Lower lobe of right lung (tissue), 2 donors: ENCODE data around the gene SORCS2. TPM values are rescaled to one million over a fixed set of nuclear protein-coding genes. Genes with fewer than 3 reads are reported as not detected.

Experiments
- ATAC-seq, 2 donors: fragments of 200-7000 bp; cut with Tn5 transposase; one replicate each; pipeline ENCODE4 v1.9.1; 2020 to 2022; ENCODE audit warnings: mild to moderate bottlenecking in 2 of 2, moderate library complexity in 2 of 2
- DNase-seq: peaks from one replicate; pipeline ENCODE4 v3.0.0-alpha.2; 2020
- H3K27ac ChIP-seq: fragments of 200-600 bp; one replicate; pipeline ENCODE4 v1.8.0; 2022
- H3K27me3 ChIP-seq: fragments of 200-600 bp; one replicate; pipeline ENCODE4 v1.8.0; 2022; ENCODE audit warnings: low read depth
- H3K36me3 ChIP-seq: fragments of 200-600 bp; one replicate; pipeline ENCODE4 v1.8.0; 2022; ENCODE audit warnings: mild to moderate bottlenecking
- H3K4me1 ChIP-seq: fragments of 200-600 bp; one replicate; pipeline ENCODE4 v1.8.0; 2022
- H3K4me3 ChIP-seq: fragments of 200-600 bp; one replicate; pipeline ENCODE4 v1.8.0; 2022; ENCODE audit warnings: mild to moderate bottlenecking
- H3K9me3 ChIP-seq: fragments of 200-600 bp; one replicate; pipeline ENCODE4 v1.8.0; 2022
- intact Hi-C: fragments of 100-400 bp; cut with DNase I; formaldehyde crosslinking; loops from one replicate; pipeline ENCODE4 v1.11.0; 2022
- total RNA-seq: library from RNA; stranded (reverse); fragmentation: NEBNext Ultra II Directional; extraction: Animal tissue kit (Norgen Biotek cat#: 25700); gene quantifications from one replicate; pipeline ENCODE4 v1.2.1, GENCODE V29; 2021
- TF ChIP-seq, protein P1 (sequence below): fragments of 200-600 bp; IDR thresholded peaks from one replicate; pipeline ENCODE4 v1.8.0; 2022; ENCODE audit warnings: antibody characterized with exemption, mild to moderate bottlenecking
- donor health status: DM: no; HTN: yes; CAD: no; lungs with severe emphysema.

Gene SORCS2
- total RNA-seq, 1 donor from 2014 or later, result 5.8 TPM

DNA sequence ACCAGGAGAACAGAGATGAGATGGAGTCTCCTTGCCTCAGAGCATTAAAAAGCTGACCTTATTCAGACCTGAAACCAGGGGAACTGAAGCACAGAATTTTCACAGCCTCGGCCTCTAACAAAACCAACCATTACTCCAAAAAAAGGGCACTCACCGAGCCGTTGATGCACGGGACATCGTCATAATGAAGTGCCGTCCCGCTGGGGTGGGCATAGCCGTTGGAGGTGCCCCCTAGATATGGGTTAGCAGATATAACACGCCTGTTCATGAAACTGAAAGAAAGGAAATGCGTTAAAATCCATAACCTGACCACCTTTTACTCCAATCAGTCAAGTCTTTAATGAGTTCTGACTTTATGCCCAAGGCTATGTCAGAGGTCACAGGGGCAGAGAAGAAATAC is 593.7 kb downstream of the SORCS2 start:
- Histone ChIP-seq H3K4me3 (no peak overlapping the region), H3K36me3 (peaks cover 20% of the 10 kb centered on the region), H3K27ac (no peak overlapping the region), H3K27me3 (no peaks in the 10 kb centered on the region), H3K4me1 (peaks cover 32% of the 10 kb centered on the region), H3K9me3 (no peaks in the 10 kb centered on the region)
- DNase-seq (no peak), ATAC-seq (no peak)
- intact Hi-C loops, result no loop called here
- TF ChIP-seq, protein P1, sequence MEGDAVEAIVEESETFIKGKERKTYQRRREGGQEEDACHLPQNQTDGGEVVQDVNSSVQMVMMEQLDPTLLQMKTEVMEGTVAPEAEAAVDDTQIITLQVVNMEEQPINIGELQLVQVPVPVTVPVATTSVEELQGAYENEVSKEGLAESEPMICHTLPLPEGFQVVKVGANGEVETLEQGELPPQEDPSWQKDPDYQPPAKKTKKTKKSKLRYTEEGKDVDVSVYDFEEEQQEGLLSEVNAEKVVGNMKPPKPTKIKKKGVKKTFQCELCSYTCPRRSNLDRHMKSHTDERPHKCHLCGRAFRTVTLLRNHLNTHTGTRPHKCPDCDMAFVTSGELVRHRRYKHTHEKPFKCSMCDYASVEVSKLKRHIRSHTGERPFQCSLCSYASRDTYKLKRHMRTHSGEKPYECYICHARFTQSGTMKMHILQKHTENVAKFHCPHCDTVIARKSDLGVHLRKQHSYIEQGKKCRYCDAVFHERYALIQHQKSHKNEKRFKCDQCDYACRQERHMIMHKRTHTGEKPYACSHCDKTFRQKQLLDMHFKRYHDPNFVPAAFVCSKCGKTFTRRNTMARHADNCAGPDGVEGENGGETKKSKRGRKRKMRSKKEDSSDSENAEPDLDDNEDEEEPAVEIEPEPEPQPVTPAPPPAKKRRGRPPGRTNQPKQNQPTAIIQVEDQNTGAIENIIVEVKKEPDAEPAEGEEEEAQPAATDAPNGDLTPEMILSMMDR, result no peak

DNA sequence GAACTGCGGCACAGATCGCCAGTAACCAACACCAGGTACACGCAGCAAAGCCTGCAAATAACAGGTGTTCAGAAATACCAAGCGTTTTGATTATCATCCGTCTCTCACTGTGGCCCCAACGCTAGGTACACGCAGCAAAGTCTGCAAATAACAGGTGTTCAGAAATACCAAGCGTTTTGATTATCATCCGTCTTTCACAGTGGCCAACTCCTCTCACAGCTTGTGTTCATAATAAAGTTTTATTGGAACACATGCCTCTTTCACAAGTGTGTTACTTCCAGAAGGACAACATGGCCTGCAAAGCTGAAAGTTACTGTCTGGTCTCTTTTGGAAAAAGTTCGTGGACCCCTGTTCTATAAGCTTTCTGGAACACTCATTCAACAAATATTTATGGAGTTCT is 594.2 kb downstream of the SORCS2 start:
- intact Hi-C loops, result no loop called here
- H3K27ac ChIP-seq, result no peak overlapping the region
- H3K4me3 ChIP-seq, result no peak overlapping the region
- H3K9me3 ChIP-seq, result no peaks in the 10 kb centered on the region
- TF ChIP-seq, protein P1, result no peak
- DNase-seq (no peak), ATAC-seq (no peak)
- H3K27me3 ChIP-seq, result no peaks in the 10 kb centered on the region
- H3K4me1 ChIP-seq, result peaks cover 27% of the 10 kb centered on the region
- H3K36me3 ChIP-seq, result peaks cover 20% of the 10 kb centered on the region

DNA sequence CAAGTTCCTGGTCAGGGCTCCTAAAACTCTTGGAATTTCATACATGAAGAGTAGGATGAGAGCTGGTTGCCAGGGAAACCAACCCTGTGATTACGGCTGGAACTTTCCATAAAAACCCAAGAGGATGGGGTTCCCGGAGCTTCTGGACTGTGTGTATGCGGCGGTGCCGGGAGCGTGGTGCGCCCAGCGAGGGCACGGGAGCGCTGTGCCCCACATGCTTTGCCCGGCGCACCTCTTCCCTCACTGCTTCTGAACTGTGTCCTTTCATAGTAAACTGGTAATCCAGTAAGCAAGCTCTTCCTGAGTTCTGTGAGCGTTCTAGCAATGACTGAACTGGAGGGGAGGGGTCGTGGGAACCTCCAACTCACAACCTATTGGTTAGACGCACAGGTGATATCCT is 594.7 kb downstream of the SORCS2 start:
- H3K36me3 ChIP-seq, result peaks cover 24% of the 10 kb centered on the region
- no peaks in the 10 kb centered on the region for H3K9me3 ChIP-seq
- peak; percentile 44 for DNase-seq
- H3K27ac ChIP-seq, result no peak overlapping the region
- H3K4me1 ChIP-seq, result peaks cover 21% of the 10 kb centered on the region
- ATAC-seq, result peak; percentile 7 to 41
- H3K4me3 ChIP-seq, result no peak overlapping the region
- intact Hi-C loops, result no loop called here
- TF ChIP-seq, protein P1, result no peak
- no peaks in the 10 kb centered on the region for H3K27me3 ChIP-seq

DNA sequence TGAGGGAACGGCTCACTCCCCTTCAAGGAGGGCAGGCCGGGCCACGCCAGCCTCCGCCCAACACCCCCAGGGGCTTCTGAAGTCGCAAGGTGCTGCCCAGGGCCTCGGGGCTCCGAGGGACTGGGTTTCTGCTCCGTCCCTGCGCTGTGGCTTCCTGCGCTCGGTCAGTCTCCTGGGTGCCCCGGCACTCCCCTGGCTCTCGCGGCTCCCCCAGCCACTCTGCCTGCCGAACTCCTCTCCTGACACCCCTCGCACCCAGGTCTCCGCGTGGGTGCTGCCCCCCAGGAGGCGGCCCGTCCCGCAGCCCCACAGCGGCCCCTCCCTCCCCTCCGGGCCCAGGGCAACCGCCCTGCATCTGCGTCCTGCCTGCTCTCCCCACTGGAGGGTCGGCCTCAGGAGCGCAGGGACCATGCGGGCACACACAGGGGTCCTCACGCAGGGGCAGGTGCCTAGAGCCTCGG is 595.4 kb downstream of the SORCS2 start:
- intact Hi-C loops, result no loop called here
- ATAC-seq (no peak), DNase-seq (peak; percentile 42)

DNA sequence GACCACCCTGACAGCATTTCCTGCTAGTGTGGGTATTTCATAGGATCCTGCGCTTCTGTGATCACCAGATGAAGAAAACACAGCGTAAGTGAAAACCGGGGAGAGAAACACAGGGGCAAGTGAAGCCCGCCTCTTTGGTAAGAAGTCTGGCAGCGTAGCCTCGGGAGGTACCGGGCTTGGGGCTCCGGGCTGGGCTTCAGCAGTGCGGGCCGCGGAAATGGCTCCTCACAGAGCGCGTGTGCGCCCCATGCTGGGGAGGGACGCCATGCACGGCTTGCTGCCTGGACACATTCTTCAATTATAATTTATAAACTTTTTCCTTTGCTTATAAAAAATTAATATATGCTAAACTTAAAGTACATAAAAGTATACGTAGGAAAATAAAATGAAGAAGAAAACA is 595.9 kb downstream of the SORCS2 start:
- Histone ChIP-seq H3K27ac (no peak overlapping the region), H3K36me3 (peaks cover 36% of the 10 kb centered on the region), H3K9me3 (no peaks in the 10 kb centered on the region), H3K4me3 (no peak overlapping the region), H3K4me1 (peaks cover 18% of the 10 kb centered on the region), H3K27me3 (no peaks in the 10 kb centered on the region)
- intact Hi-C loops, result no loop called here
- TF ChIP-seq, protein P1, result no peak
- ATAC-seq (no peak), DNase-seq (peak; percentile 44)

More for the DNA sequence above, 595.4 kb downstream of the SORCS2 start:
- Histone ChIP-seq H3K9me3 (no peaks in the 10 kb centered on the region), H3K4me3 (no peak overlapping the region), H3K4me1 (peaks cover 18% of the 10 kb centered on the region), H3K36me3 (peaks cover 31% of the 10 kb centered on the region), H3K27me3 (no peaks in the 10 kb centered on the region), H3K27ac (no peak overlapping the region)
- TF ChIP-seq, protein P1, result no peak
